Measurements from ENCODE around the gene PDZK1.

DNA sequence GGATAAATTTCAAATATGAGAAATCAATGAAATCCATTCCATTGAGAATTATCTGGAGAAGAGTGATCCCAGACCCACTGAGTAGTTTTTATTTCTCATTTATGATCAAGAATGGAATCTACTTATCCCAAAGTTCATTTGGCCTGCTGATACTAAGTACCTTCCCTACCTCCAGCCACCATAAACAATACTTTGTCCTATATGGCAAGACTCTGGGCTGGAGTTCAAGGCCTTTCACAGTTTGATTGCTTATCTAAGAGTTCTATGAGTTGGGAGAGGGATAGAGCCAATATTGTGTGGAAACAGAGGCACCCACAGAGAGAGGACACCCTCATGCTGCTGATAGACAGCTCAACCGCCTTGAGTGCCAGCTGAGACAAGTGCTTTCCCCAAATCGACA, 5.1 kb downstream of the PDZK1 start:
- TF ChIP-seq CTCF (conservative IDR thresholded peaks at IDR 0.05; ENCODE audit: low read depth, low read length): no peak
- no peak for TF ChIP-seq EZH2 (IDR thresholded peaks at IDR 0.05; ENCODE audit: borderline replicate concordance, low read depth, low read length, poor library complexity, severe bottlenecking)
